ENCODE results near the gene FXYD7. TPM values are rescaled to one million over a fixed set of nuclear protein-coding genes. Genes with fewer than 3 reads are reported as not detected.
A peak's percentile ranks its signal among the peaks of the same experiment; 100 is the strongest.

FXYD7 gene
- total and polyA plus RNA-seq, 9 of the 15 experiments (the other 6 are each of a cell fraction or from before 2014, with no cell fraction given) = 0.10 to 0.80 (median 0.31) TPM; not detected in 3

GRCh38 chr19:35153701-35154524 lies 10.9 kb downstream of the FXYD7 start (continued):
- peak; percentile 82 for TF ChIP-seq CTCFL (IDR thresholded peaks at IDR 0.05; ENCODE audit: borderline replicate concordance, insufficient read depth, low read depth, low read length, poor library complexity, severe bottlenecking)
- TF ChIP-seq RBM22 (IDR thresholded peaks at IDR 0.05; ENCODE audit: low read depth, low read length, poor library complexity, severe bottlenecking) = peak; percentile 35
- TF ChIP-seq CREM (IDR thresholded peaks at IDR 0.05; ENCODE audit: low read depth) = peak; percentile 70
- TF ChIP-seq BRD9 (IDR thresholded peaks at IDR 0.05; ENCODE audit: low read depth, partially characterized antibody) = no peak
- peak; percentile 26 to 54; a peak in 3 of 4 replicates for TF ChIP-seq RAD21 (CRISPR knock-in tag; conservative IDR thresholded peaks at IDR 0.05 in 1 of 2, IDR thresholded peaks at IDR 0.05 in 1 of 2)
- peak in 1 of 3 experiments; percentile 40 for TF ChIP-seq YY1 (IDR thresholded peaks at IDR 0.05; ENCODE audit: borderline replicate concordance in 1 of 3, control insufficient read depth in 1 of 3, extremely low read depth in 1 of 3, insufficient read depth in 3 of 3, insufficient read length in 1 of 3, insufficient replicate concordance in 2 of 3, low read depth in 1 of 3, low read length in 2 of 3)
- TF ChIP-seq ELF2 (CRISPR knock-in tag; IDR thresholded peaks at IDR 0.05) = no peak
- TF ChIP-seq PREB (CRISPR knock-in tag; IDR thresholded peaks at IDR 0.05) = no peak
- peak; percentile 23; the same call in 1 of the 2 replicates for TF ChIP-seq XRCC5 (IDR thresholded peaks at IDR 0.05; ENCODE audit: low read depth, low read length)
- peak; percentile 40; the same call in 1 of the 2 replicates for TF ChIP-seq MAX (CRISPR knock-in tag; IDR thresholded peaks at IDR 0.05)
- TF ChIP-seq RBBP5 (IDR thresholded peaks at IDR 0.05; ENCODE audit: borderline replicate concordance, insufficient read depth, low read length, poor library complexity, severe bottlenecking) = peak; percentile 64
- TF ChIP-seq ZNF318 (IDR thresholded peaks at IDR 0.05; ENCODE audit: borderline replicate concordance in 1 of 2, low read depth in 1 of 2) = no peak
